NCI-H2107 treated with DMSO at 0.1 percent for 48 hours (cell line): ENCODE results near the gene FARP1.
A peak's percentile ranks its signal among the peaks of the same experiment; 100 is the strongest.

Source experiments
- DNase-seq: peaks from one replicate; lab custom pipeline; 2025; ENCODE audit not compliant: unreplicated experiment; lab: John Stamatoyannopoulos, UW

The FARP1 gene

DNA sequence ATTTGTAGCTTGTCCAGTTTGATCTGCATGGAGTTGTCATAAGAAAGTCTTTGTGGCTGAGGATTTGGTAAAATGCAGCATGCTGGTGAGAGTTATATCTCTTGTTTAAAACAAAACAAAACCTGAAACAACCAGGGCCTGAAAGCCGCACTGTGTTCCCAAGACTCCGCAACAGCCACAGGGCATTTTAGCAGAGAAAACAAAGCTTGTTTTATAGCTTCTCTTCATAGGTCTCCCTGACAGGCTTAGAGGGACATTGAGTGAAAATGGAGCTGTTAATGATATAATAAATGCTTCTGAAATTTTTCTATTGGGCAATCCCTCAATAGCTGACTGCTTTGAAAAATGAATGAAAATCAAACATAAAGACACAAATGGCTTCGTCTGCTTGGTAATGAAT lies 182.8 kb downstream of the FARP1 start:
- no peak for DNase-seq

DNA sequence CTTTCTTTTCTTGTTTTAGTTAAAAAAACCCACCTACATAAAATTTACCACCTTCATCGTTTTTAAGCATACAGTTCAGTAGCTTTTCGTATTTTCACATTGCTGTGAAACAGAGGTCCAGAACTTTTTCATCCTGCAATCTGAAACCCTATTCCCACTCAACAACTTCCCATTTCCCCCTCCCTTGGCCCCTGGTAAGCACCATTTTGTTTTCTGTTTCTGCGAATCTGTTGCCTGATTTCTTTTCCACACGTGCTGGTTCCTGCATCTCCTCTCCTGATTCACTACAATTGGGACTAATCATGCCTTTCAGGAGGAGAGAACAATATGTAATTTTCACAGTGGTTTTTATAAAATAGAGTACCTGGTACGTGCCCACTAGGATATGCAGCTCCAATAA lies 183.4 kb downstream of the FARP1 start:
- no peak for DNase-seq

DNA sequence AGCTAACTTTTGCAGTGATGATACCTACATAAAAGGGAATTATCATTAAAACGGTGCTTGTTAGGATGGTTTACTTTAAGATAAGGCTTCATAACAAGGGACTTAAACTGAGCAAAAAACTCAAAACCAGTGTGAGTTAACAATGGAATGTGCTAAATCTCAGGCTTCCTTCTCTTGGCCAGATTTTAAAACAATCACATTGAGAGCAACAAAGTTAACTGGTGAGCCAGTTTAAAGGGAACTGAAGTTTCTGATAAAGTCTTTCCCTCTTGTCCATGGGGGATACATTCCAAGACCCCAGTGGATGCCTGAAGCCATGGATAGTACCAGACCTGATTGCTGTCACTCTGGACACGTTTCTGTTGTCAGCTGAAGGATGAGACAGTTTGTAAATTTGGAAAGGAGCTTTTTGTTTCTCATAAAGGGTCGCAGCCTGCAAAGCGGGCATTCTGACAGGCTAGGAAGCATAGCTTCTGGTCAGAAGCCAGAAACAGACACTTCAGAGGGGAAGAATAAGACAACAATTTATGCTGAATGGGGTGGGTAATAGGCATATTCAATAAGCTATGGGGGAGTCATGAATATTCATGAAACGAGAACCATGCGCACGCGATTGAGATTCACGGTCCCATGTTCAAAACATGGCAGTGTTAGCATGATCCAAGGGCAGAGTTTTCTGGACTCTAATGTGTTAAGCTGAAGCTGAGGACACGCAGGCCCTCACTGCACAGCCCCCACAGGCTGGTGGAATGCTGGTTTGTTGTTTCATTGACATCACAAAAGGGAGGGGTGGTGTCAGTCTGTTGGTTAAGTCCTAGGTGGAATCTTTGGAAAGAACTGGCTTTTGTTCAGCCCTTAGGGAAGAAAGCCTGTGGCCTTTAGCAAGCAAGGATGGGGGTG lies 184.7 kb downstream of the FARP1 start:
- DNase-seq, result no peak

DNA sequence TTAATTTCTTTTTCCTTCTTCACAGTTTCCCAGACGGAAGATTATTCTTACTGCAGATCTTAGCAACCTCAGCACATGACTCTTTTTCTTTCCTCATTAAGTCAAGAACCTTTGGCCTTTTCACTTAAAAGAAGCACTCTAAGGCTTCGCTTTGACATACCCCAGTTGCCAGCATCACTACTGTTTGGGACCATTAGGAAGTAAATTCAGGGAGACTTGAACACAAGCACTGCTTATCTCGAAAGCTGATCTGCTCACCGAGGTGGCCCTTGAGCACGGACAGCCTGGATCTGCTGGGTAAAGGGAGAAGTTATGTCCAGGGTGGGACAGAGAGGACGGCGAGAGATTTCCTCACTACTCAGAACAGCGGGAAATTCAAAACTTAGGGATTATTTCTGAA lies 185.6 kb downstream of the FARP1 start:
- no peak for DNase-seq

DNA sequence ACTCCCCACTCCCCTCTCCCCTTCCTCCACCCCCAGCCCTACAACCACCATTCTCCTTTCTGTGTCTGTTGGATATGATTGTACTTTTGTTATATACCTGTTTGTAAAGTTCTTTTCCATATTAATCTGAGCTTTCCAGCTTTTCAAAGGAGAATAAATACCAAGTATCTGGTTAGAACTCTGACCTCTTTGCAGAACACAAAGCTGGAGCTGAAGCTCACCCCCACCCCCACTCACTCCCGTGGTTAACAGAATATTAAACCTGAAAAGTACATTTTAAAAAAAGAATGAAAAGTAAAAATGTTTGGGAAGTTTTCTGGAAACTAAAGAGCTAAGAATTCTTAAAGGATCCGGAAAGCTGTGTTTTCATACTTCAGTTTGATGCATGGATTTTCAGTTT lies 189.3 kb downstream of the FARP1 start:
- DNase-seq, result no peak

DNA sequence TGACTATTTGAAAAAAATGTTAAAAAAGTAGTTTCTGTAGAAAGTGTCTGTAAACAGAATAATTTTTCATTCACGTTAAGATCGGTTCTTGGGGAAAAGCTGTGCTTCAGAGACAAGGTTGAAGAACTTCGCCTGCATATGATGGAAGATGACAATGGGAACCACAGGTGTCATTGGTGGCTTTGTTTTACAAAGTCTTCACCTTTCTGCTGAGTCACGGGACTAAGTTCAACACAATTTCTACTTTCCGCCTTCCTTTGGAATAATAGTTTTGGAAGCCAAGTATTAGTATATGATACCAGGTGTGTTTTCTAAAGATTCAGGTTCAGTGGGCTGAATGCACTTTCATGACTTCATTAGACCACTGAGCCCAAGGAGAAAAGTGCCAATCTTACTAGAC lies 189.8 kb downstream of the FARP1 start:
- DNase-seq, result no peak

DNA sequence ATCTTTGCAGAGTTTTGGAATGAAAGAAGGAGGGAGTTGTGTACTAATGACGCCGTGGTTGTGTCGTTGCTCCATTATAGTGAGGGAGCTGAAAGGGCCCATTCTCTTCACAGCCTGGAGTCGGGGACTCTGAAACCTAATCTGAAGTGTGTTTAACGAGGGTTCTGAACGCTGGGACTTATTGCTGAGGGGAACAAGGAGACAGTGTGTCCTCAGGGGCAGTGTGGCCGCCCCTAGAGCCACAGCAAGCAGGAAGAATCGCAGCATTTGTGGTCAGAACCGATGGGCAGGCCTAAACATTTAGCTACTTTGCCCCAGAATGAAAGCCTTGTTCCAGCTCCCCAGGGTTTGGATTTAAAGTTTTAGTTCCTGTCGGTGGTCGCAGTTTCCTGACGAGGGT lies 190.6 kb downstream of the FARP1 start:
- DNase-seq, result no peak

DNA sequence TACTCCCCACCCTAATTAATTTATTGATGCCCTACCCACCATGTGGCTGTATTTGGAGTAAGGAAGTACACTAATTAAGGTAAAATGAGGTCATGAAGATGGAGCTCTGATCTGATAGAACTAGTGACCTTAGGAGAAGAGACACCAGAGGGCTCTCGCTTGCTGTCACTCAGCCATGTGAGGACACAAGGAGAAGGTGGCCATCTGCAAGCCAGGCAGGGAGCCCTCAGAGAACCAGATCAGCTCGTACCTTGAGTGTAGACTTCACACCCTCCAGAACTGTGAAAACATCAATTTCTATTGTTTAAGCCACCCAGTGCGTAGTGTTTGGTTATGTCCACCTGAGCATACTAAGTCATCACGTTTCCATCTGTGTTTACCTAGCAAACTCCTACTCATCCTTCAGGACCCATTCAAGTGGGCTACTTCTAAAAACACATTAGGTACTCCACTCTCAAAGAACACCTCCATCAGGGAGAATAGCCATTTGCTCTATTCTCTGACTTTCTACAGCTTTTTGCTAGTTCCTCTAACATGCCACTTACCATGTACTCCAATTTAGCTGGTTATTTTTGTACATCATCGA lies 191.8 kb downstream of the FARP1 start:
- DNase-seq, result no peak

DNA sequence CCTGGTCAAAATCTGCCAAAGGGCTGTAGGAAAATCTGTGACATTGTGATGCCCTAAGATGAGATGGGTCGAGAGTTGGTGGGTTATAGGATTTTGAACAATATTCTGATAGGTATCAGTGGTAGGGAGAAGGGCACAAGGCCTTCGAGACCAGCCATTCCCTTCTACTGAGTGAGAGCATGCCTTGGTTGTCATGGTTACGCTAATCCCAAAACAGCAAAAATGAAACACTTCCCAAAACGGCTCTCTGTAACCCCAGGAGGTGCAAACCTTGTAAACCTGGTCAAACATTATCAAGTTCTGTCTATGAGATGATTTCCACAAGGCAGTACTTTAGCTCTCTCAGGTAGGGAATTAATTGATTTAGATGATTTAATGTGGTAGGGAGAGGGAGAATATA lies 192.8 kb downstream of the FARP1 start:
- no peak for DNase-seq

DNA sequence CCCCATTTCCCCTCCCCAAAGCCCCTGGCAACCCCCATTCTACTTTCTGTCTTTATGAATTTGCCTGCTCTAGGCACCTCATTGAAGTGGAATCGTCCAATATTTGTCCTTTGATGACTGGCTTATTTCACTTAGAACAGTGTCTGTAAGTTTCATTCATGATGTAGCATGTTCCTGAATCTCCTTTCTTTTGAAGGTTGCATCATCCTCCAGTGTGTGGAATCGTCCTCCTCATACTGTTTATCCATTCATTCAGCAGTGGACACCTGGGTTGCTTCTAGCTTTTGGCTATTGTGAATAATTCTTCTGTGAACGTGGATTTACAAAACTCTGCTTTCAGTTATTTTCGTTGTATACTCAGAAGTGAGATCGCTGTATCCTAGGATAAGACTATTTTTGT lies 195.4 kb downstream of the FARP1 start:
- no peak for DNase-seq

DNA sequence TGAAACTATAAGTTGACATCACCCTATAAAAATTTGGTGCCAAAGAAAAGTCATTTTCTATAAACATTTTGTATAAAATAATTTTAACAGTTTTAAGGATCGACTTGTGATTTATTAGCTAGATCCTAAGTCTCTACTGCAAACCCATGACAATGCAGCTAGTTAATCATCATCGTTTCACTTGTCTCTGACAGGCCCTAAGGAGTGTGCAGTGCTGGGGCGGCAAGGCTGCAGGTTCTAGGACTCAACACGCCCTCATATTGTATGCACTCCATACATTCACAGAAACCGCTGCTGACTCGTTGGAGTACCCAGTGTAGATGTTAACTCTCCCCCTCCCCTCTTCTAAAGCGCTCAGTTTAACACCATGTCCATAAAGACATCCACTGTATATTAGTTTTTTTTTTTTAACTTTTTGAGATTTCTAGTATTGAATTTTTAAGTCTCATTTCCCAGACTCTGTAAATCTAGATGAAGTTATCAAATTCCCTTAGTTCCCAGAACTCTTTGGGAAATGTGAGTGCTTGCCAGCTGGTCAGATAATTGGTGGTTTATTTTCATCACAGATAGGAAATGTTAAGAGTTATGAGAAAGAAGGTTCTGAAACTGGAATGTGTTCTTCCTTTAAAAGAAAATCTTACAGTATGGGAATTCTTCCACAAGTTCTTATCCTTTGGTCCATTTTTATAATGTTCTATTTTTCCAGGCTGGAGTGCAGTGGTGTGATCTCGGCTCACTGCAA lies 197.0 kb downstream of the FARP1 start:
- DNase-seq, result no peak

DNA sequence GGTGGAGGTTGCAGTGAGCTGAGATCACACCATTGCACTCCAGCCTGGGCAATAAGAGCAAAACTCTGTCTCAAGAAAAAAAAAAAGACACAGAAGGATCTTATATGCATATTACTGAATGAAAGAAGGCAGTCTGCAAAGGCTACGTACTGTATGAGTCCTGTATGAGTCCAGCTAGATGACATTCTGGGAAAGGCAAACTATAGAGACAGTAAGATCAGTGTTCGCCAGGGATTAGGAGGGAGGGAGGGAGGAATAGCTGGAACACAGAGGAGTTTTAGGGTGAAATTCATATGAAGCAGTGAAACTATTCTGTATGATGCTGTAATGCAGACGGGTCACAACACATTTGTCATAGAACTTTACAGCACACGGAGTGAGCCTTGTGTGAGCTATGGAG lies 200.1 kb downstream of the FARP1 start:
- DNase-seq, result no peak

DNA sequence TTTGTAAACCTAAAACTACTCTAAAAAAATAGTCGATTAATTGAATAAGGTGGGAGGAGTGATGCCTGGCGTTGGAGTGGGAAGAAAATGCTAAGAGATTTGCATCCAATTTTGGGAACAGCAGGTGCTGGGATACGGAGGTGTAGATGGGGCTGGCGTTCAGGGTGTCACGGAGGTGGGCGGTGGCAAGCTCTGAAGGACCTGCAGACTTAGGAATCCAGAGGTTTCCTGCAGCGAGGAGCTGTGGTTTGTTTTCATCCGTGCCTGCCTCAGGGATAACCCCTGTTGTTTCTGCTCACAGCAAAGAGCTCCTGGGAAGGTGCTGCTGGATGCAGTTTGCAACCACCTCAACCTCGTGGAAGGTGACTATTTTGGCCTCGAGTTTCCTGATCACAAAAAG lies 200.6 kb downstream of the FARP1 start:
- DNase-seq, result no peak

DNA sequence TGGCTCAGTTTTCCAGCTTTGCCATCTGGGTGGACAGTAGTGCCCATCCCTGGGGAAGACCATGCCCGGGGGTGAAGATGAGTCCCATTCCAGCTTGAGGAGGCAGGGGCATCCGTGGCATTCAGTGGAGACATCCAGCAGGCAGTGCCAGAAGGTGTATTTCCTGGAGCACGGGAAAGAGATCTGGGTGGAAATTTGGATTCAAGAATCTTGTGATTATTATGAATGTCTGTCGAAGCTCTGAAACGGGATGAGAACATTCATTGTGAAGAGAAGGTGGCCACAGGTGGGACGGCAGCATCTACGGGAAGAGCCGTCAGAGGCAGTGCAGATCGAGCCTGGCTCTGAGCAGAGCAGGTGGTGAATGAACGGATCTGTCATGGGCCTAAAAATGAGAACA lies 201.5 kb downstream of the FARP1 start:
- DNase-seq, result no peak

DNA sequence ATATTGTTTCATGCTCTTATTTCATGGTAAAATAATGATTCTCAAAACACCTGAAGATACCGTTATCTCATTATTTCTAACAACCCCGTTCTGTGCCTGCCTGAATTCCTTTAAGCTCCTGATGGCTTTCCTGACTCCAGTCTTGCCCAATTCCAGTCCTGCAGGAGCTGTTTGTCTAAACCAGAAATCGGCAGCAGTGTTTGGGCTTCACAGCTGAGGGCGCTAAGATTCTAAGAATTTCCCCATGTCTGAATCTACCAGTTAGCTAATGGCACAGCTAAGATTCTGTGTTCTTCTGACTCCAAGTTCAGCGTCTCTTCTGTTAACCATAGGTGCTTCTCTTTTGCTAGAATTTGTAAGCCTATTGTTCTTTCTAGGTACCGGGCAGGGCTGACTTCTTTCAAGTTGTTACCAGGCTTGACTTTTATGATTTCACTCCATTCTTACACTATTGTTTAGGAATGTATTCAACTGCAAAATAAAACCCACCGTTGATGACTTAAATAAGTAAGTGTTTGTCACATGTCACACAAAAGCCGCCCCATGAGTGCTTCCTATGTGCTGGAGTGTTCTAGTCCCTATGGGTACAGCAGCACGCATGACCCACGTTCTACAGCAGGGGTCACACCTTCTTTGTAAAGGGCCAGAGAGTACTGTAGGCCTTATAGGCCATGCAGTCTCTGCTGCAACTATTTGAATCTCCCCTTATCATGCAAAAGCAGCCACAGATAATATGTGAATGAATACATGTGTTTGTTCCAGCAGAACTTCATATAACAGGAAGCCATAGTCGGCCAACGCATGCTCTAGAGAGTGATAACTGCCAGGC lies 202.4 kb downstream of the FARP1 start:
- DNase-seq, result peak; percentile 37

DNA sequence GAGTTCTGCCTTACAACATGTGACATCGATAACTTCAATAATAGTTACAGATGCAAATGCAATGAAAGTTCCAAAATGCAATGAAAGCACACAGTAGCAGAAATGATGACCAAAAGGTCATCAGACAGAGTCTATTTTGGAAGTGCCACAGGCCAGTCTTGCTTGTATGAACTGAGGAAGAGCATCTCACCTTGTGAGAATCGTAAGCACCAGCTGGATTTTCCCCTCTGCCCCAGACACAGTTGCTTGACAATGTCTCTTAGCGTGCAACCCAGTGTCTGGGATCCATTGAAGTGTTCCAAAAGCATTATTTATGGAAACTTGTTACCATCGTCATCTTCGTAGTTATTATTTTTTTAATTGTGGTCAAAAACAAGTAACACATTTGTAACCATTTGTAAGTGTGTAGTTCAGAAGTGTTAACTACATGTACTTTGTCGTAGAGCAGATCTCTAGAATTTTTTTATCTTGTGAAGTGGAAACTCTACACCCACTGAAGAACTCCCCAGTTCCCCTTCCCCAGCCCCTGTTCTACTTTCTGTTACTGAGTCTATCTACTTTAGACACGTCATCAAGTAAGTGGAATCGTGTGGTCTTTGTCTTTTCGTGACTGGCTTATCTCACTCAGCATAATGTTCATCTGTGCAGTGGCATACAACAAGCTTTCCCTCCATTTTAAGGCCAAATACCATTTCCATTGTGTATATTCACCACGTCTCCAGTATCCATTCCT lies 204.2 kb downstream of the FARP1 start:
- no peak for DNase-seq

DNA sequence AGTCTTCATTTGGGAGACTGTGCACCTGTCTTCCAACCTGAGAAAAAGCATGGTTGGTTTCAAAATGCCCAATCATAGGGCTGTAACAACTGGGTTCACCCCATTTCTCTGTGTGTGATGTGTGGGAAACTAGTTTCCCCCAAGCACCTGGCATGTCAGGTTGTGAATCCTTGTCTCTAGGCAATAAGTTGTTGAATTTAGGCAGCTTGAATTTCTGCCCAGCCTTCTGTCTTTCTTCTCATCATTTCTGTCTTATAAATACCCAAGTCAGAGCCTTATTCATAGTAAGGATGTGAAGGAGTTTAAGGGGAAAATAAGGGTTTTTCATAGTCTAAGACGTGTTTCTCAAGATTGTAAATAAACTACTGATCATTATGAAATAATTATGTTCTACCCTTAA lies 204.9 kb downstream of the FARP1 start:
- DNase-seq, result no peak

DNA sequence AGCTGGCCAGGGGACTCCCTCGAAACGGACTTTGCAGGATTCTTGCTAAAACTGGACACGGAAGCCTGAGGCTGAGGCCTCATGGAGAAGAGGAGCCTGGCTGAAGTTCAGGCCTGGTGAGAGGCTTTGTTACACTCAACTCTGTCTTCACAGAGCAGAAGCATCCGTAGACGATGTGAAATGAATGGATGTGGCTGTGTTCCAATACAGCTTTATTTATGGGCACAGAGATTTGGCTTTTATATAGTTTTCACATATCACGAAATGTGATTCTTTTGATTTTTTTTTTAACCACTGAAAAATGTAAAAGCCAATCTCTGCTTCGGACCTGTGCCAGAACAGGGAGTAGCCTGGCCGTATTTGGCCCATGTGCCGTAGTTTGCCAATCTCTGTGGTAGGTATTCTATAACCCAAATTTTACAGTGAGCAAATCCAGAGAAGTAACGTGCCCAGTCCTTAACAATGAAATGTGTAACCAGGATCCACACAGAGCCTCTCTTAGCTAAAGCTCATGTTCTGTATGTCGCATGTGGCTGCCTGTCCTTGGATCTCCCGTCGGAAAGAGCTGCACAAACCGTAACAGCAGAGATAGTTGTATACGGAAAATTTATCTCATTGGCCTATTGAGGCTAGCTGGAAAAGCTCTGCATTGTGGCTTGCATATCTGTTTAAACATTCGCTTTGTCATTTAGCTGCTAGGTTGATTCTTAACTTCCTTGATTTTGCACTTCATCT lies 205.7 kb downstream of the FARP1 start:
- DNase-seq, result no peak

DNA sequence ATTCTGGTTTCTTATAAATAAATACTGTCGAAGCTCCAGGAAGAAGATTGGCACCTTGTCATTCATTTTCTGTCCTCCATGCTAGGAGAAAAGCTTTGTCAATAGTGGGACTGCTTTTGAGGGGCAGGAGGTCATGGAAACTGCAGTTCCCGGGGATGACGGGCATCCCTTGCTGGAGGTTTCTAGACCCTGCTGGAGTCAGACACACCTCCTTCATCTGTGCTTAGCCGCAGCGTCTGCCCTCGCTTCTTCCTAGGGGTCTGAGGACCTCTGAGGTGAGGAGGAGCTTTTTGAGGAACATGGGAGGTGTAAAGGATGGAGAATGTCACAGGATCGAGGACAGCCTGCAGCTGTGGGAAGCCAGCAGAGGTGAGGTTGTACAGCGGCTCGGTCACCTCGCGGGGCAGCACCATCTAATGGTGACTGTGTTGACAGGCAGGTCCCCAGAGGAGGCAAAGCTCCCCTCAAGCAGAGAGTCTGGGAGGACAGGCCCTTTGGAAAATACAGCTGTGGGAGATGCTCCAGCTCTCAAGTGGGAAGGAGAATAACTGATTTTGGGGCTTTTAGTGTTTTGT lies 206.9 kb downstream of the FARP1 start:
- DNase-seq, result no peak
